GM13977 (cell line): Measurements from ENCODE around the gene ATP1B1.

Experiments used
- DNase-seq: peaks from one replicate; pipeline ENCODE4 v3.0.0; 2012; ENCODE audit warnings: low spot score
- CTCF ChIP-seq: IDR thresholded peaks from 2 replicates; pipeline ENCODE4 v1.5.1; 2012; ENCODE audit warnings: mild to moderate bottlenecking, control low read depth; ENCODE audit not compliant: insufficient read depth; ENCODE audit errors: extremely low read depth, missing control alignments
- in situ Hi-C: fragments of 300-500 bp; cut with MboI; formaldehyde crosslinking; loops from one replicate; pipeline ENCODE4 v1.12.0; 2022; ENCODE audit warnings: low sequenced_read_pairs, low pct_unique_long_range_greater_than_20kb, mixed read lengths, inconsistent platforms; ENCODE audit not compliant: unreplicated experiment

Gene ATP1B1

GRCh38 chr1:169111472-169111871 is 5.0 kb downstream of the ATP1B1 start:
- no peak for TF ChIP-seq CTCF
- no peak for DNase-seq
- in situ Hi-C loops: loop anchor here (25.0 kb wide), 1 partner anchor 474 kb away; no protein-coding TSS in a partner anchor

GRCh38 chr1:169112241-169112640 is 5.8 kb downstream of the ATP1B1 start:
- no peak for TF ChIP-seq CTCF
- DNase-seq: no peak
- in situ Hi-C loops: loop anchor here (25.0 kb wide), 1 partner anchor 475 kb away; no protein-coding TSS in a partner anchor

- in situ Hi-C loops: loop anchor here (25.0 kb wide), 1 partner anchor 476 kb away; no protein-coding TSS in a partner anchor
- no peak for DNase-seq
- TF ChIP-seq CTCF: no peak
Measured at GRCh38 chr1:169113613-169114119, 7.2 kb downstream of the ATP1B1 start.

GRCh38 chr1:169115891-169116585 is 9.5 kb downstream of the ATP1B1 start:
- in situ Hi-C loops: loop anchor here (25.0 kb wide), 1 partner anchor 479 kb away; no protein-coding TSS in a partner anchor
- TF ChIP-seq CTCF: no peak
- peak; percentile 36 for DNase-seq

GRCh38 chr1:169117014-169117413 is 10.5 kb downstream of the ATP1B1 start:
- TF ChIP-seq CTCF: no peak
- no peak for DNase-seq
- in situ Hi-C loops: loop anchor here (25.0 kb wide), 1 partner anchor 480 kb away; no protein-coding TSS in a partner anchor

- in situ Hi-C loops: loop anchor here (25.0 kb wide), 1 partner anchor 480 kb away; no protein-coding TSS in a partner anchor
- no peak for TF ChIP-seq CTCF
- DNase-seq: no peak
Measured at GRCh38 chr1:169117599-169117998, 11.1 kb downstream of the ATP1B1 start.
